Daoy (cell line): Measurements from ENCODE around the gene MAP2. TPM values are rescaled to one million over a fixed set of nuclear protein-coding genes. Genes with fewer than 3 reads are reported as not detected.

Source experiments
- DNase-seq: peaks from one replicate; pipeline ENCODE4 v3.0.0-alpha.2; 2015; ENCODE audit warnings: low read depth
- total RNA-seq: library from RNA; depleted of rRNA; stranded (reverse); fragments of >200 nt; shearing (Covaris generic); gene quantifications from 2 replicates; pipeline ENCODE4 v1.2.3, GENCODE V29; 2014

Gene MAP2
- total RNA-seq, 1 experiment from 2014 or later, result 0.34 TPM

GRCh38 chr2:209719034-209719433 is 295.2 kb downstream of the MAP2 start:
- no peak for DNase-seq

GRCh38 chr2:209721497-209721896 is 297.6 kb downstream of the MAP2 start:
- DNase-seq, result no peak

DNA sequence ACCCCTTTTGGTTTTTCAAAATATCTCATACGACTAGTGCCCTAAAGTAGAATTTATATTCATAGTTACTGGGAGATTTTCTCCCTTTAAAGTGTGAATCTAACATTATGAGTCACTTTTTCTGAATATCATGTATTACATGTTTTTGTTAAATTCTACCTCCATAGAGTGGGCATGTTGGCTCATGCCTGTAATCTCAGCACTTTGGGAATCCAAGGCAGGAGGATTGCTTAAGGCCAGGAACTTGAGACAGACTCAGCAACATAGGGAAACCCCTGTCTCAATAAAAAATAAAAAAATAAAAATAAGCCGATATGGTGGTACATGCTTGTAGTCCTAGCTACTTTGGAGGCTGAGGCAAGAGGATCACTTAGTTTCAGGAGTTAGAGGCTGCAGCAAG is 302.5 kb downstream of the MAP2 start:
- DNase-seq, result no peak

DNA sequence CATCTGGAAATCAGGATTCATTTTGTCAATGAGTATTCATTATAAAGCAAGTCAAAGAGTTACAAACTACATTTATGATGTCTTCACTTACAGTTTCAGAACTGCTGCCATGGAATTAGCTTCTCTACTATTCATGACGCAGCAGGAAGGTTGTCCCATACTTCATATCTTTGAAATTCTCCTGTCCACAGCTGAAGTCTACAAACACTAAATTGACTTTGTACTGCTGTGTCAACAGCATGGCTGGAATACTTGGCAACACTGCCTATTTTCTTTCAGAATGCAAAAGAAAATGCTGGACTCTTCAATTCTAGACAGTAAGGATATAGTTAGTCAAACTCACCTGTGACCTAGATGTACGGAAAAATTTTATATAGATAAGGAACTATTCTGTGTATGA is 303.2 kb downstream of the MAP2 start:
- no peak for DNase-seq

GRCh38 chr2:209734805-209735204 is 311.0 kb downstream of the MAP2 start:
- DNase-seq, result no peak

DNA sequence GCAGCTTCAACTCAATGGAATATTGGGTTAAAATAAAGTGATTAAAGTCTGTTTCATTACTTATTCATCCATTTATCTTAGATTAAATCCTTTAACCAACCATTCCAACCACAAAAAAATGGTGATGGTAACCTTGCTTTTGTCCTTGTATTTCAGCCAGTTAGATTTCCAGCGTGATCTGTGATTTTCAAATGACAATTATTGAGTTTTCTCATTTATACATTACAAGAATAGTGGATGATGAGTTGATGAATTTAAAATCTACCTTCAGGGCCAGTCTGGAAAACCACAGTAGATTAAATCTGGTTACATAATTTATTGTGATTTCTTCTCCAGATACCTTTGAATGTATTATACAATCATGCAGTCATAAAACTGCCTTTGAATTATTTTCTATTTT is 318.1 kb downstream of the MAP2 start:
- DNase-seq, result no peak

GRCh38 chr2:209753020-209753419 is 329.2 kb downstream of the MAP2 start:
- no peak for DNase-seq

GRCh38 chr2:209757163-209757562 is 333.3 kb downstream of the MAP2 start:
- no peak for DNase-seq

- no peak for DNase-seq
These were observed 337.7 kb downstream of the MAP2 start for GRCh38 chr2:209761566-209761965.

GRCh38 chr2:209762563-209762962 is 338.7 kb downstream of the MAP2 start:
- DNase-seq, result no peak

GRCh38 chr2:209763106-209763505 is 339.3 kb downstream of the MAP2 start:
- no peak for DNase-seq

DNA sequence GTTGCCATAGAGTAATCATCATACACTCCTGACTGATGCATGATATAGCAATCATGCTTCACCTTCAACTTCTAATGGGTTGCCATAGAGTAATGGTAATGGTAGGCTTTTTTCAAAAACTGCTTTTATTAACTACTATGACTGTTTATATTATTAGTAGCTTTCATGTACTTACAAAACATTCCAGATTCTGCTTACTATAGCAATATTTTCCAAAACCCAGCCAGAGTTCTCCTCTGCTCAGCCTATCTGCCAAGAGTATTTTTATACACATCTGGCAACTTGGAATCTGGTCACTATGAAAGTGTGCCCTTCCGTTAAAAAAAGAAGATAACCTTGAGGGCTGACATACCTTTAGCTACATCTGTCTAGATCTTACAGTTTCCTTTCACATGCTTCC is 342.8 kb downstream of the MAP2 start:
- no peak for DNase-seq

- no peak for DNase-seq
These were observed 343.5 kb downstream of the MAP2 start for GRCh38 chr2:209767316-209767715.

DNA sequence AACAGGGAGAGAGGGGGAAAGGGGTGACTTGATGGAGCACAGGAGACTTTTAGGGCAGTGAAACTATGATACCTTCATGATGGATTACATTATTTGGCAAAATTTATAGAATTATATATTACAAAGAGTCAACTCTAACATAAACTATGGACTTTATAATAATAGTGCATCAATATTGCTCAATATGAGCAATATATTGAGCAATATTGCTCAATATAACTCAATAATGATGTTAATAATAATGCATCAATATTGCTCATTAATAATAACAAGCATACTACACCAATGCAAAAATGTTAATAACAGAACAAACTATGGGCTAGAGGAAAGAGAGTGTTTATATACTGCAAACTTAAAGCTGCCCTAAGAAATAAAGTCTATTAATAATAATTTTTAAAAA is 344.7 kb downstream of the MAP2 start:
- DNase-seq, result no peak

DNA sequence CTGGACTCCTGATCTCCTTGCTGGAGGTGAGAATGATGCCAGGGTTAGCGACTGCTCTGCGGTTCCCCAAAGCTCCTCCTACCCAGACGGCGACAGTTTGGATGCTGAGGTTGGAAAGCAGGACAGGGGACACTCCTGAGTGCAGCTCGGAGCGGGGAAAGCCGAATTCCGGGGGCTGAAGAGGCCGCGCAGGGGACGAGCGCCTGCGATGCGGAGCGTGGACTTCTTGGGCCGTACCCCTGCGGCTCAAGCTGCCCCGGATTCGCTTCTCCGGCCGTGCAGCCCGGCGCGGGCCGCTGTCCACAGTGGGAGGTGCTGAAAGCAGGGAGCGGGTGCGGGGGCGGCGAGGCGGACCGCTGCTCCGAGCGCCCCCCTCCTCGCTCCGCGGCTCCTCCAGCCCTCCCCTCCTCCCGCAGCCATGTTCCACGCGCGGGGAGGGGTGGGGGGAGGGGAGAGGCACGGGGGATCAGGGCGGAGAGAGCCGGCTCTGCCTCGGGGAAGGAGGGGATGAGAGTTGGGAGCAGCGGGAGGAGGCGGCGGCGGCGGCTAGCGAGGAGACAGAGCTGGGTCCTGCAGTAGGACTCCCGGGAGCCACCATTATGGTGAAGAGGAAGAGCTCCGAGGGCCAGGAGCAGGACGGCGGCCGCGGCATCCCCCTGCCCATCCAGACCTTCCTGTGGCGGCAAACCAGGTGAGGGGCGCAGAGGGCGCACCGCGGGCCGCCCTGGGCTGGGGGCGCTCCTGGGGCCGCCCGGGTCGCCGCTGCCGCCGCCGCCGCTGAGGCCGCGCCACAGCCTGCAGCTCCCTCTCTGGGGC is 347.8 kb downstream of the MAP2 start, which contains the start of gene UNC80:
Gene UNC80, plus strand, starts transcription at position 359 of the 816 bp plus-strand sequence. Its CDS starts 241 bp downstream, at position 600.
- peak; percentile 75 for DNase-seq

DNA sequence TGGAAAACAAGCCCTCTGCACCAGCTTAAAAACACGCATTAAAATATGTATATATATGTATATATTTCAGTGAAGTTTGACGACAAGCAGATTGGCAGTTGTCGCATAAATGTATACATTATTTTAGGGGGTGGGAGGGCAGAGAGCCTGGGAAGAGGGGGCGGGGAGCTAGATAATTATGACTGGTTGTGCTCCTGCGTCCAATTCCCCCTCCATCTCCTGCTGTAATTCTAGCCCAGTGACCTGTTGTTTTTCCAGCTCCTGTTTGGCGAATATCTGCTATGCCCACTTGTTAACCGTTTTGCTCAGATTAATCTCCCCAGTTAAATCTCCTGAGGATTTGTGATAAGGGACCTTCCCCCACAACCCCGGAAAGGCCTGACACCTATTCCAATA is 348.4 kb downstream of the MAP2 start:
- no peak for DNase-seq

DNA sequence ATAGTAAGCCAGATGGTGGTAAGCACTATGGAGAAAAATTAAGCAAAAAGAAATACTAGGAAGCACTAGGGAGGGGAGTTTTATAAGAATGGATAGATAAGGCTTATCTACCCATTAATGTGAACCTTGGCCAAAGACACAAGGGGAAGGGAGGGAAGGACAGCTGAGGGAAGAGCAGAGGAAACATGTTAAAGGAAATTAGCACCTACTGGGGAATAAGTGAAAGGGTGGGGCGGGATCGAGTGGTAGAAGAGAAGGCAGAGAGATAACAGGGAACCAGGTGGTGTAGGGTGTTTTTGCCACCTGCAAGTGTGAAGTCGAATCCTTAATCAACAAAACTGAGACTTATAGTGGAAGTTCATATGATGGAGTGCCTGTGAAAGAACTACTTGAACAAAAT is 349.5 kb downstream of the MAP2 start:
- DNase-seq, result no peak
